NCI-H524 treated with DMSO at 0.1 percent for 48 hours (cell line): ENCODE results near the gene CEP68.
"Not testable (repeated sequence)": the region's sequence is repeated elsewhere in the genome, so short reads cannot be mapped to it uniquely, and the experiment has no call there.

Source experiments
- DNase-seq: peaks from one replicate; lab custom pipeline; 2025; lab: John Stamatoyannopoulos, UW

The CEP68 gene

GRCh38 chr2:65056215-65057053, at the start of gene CEP68:
Gene CEP68 (plus strand): TSS chr2:65056416. CDS start chr2:65069445, 13,029 bp downstream.
- peak; percentile 81 for DNase-seq

GRCh38 chr2:65013776-65014175, 42.4 kb upstream of the CEP68 start:
- no peak for DNase-seq

- no peak for DNase-seq
Observed at GRCh38 chr2:65015731-65016130, 40.5 kb upstream of the CEP68 start.

- no peak for DNase-seq
Observed at GRCh38 chr2:65016789-65017188, 39.4 kb upstream of the CEP68 start.

- DNase-seq: no peak
Observed at GRCh38 chr2:65017335-65017734, 38.9 kb upstream of the CEP68 start.

GRCh38 chr2:65018141-65018582, 38.1 kb upstream of the CEP68 start:
- no peak for DNase-seq

- DNase-seq: no peak
Observed at GRCh38 chr2:65019010-65019409, 37.2 kb upstream of the CEP68 start.

GRCh38 chr2:65019675-65020195, 36.5 kb upstream of the CEP68 start:
- no peak for DNase-seq

GRCh38 chr2:65020251-65020650, 36.0 kb upstream of the CEP68 start:
- DNase-seq: not testable (repeated sequence)

GRCh38 chr2:65020943-65021528, 35.2 kb upstream of the CEP68 start:
- no peak for DNase-seq

- DNase-seq: no peak
Observed at GRCh38 chr2:65021709-65022108, 34.5 kb upstream of the CEP68 start.

GRCh38 chr2:65022189-65022588, 34.0 kb upstream of the CEP68 start:
- DNase-seq: no peak

- no peak for DNase-seq
Observed at GRCh38 chr2:65023742-65024141, 32.5 kb upstream of the CEP68 start.

- DNase-seq: no peak
Observed at GRCh38 chr2:65024149-65024829, 31.9 kb upstream of the CEP68 start.

GRCh38 chr2:65025453-65026123, 30.6 kb upstream of the CEP68 start:
- DNase-seq: no peak

GRCh38 chr2:65026154-65026553, 30.1 kb upstream of the CEP68 start:
- DNase-seq: no peak

- DNase-seq: no peak
Observed at GRCh38 chr2:65026704-65027464, 29.3 kb upstream of the CEP68 start.

- no peak for DNase-seq
Observed at GRCh38 chr2:65027616-65028244, 28.5 kb upstream of the CEP68 start.

- no peak for DNase-seq
Observed at GRCh38 chr2:65030476-65031332, 25.5 kb upstream of the CEP68 start.
